Astrocyte (in vitro differentiated cells and primary cell): ENCODE results near the gene ECHS1. TPM values are rescaled to one million over a fixed set of nuclear protein-coding genes. Genes with fewer than 3 reads are reported as not detected.
A peak's percentile ranks its signal among the peaks of the same experiment; 100 is the strongest.

Experiments
- DNase-seq: peaks from one replicate; pipeline ENCODE4 v3.0.0-alpha.2; 2010; ENCODE audit warnings: low read depth
- FAIRE-seq: peaks from 2 replicates; lab custom pipeline; 2011; peaks lifted over from hg19 to GRCh38; lab: Jason Lieb, UNC
- H2AFZ ChIP-seq: 2 replicates; pipeline ENCODE4 v1.6.0; 2012; ENCODE audit warnings: low read depth, low read length, inconsistent platforms
- H3K27ac ChIP-seq: 2 replicates; pipeline ENCODE4 v1.5.1; 2011; ENCODE audit warnings: low read depth, low read length, inconsistent platforms
- H3K27me3 ChIP-seq: 2 replicates; pipeline ENCODE4 v1.6.0; 2011; ENCODE audit warnings: low read length, inconsistent platforms; ENCODE audit not compliant: insufficient read depth
- H3K36me3 ChIP-seq: 2 replicates; pipeline ENCODE4 v1.5.1; 2011; ENCODE audit warnings: low read length, inconsistent platforms; ENCODE audit not compliant: insufficient read depth
- H3K4me1 ChIP-seq: 2 replicates; pipeline ENCODE4 v1.5.1; 2011; ENCODE audit warnings: low read length, inconsistent platforms; ENCODE audit not compliant: insufficient read depth
- H3K4me2 ChIP-seq: 2 replicates; pipeline ENCODE4 v1.6.0; 2012; ENCODE audit warnings: low read length, inconsistent platforms
- H3K4me3 ChIP-seq: 2 replicates; pipeline ENCODE4 v1.5.1; 2011; ENCODE audit warnings: low read depth, mild to moderate bottlenecking, low read length, inconsistent platforms; ENCODE audit not compliant: insufficient read depth
- H3K79me2 ChIP-seq: 2 replicates; pipeline ENCODE4 v1.6.0; 2012; ENCODE audit warnings: mild to moderate bottlenecking, low read length, inconsistent platforms; ENCODE audit not compliant: insufficient read depth
- H3K9ac ChIP-seq: 2 replicates; pipeline ENCODE4 v1.6.0; 2012; ENCODE audit warnings: mild to moderate bottlenecking, low read length, inconsistent platforms
- H3K9me3 ChIP-seq: 2 replicates; pipeline ENCODE4 v1.5.1; 2012; ENCODE audit warnings: low read depth, mild to moderate bottlenecking, low read length, inconsistent platforms; ENCODE audit not compliant: insufficient read depth
- H4K20me1 ChIP-seq: 2 replicates; pipeline ENCODE4 v1.6.0; 2012; ENCODE audit warnings: low read length, inconsistent platforms; ENCODE audit not compliant: insufficient read depth
- H3K27ac Mint-ChIP-seq: one replicate; pipeline ENCODE4 v1.8.0; 2021; ENCODE audit warnings: mild to moderate bottlenecking, mixed read lengths; ENCODE audit not compliant: unreplicated experiment
- H3K27me3 Mint-ChIP-seq: one replicate; pipeline ENCODE4 v1.8.0; 2021; ENCODE audit warnings: low read depth, mixed read lengths; ENCODE audit not compliant: unreplicated experiment
- H3K36me3 Mint-ChIP-seq: one replicate; pipeline ENCODE4 v1.8.0; 2021; ENCODE audit warnings: low read depth, mixed read lengths; ENCODE audit not compliant: unreplicated experiment
- H3K4me1 Mint-ChIP-seq: one replicate; pipeline ENCODE4 v1.8.0; 2021; ENCODE audit warnings: low read depth, mixed read lengths; ENCODE audit not compliant: unreplicated experiment
- H3K4me3 Mint-ChIP-seq: one replicate; pipeline ENCODE4 v1.8.0; 2021; ENCODE audit warnings: mild to moderate bottlenecking, moderate library complexity, mixed read lengths; ENCODE audit not compliant: unreplicated experiment
- H3K9me3 Mint-ChIP-seq: one replicate; pipeline ENCODE4 v1.8.0; 2021; ENCODE audit warnings: mild to moderate bottlenecking, mixed read lengths; ENCODE audit not compliant: unreplicated experiment
- EZH2 ChIP-seq: IDR thresholded peaks from 2 replicates; pipeline ENCODE4 v1.6.1; 2012; ENCODE audit warnings: mild to moderate bottlenecking, low read length, inconsistent platforms; ENCODE audit not compliant: insufficient read depth
- total RNA-seq: library from RNA; stranded (reverse); gene quantifications from 2 replicates; pipeline ENCODE4 v1.2.1, GENCODE V29; 2021
- TF ChIP-seq, protein P1 (sequence below): IDR thresholded peaks from 2 replicates; pipeline ENCODE4 v1.5.1; 2011; ENCODE audit warnings: low read depth, mild to moderate bottlenecking, inconsistent platforms, low read length, moderate library complexity; ENCODE audit not compliant: insufficient read depth

The ECHS1 gene
- total RNA-seq, 1 donor from 2014 or later, result 90.9 TPM

GRCh38 chr10:133378251-133379096, 5.3 kb upstream of the ECHS1 start:
- no peaks in the 10 kb centered on the region for H4K20me1 ChIP-seq
- FAIRE-seq (no peak), DNase-seq (peak; percentile 18)
- peak overlapping the region; percentile 78 for H3K4me3 ChIP-seq
- no peaks in the 10 kb centered on the region for H3K27me3 ChIP-seq
- no peaks in the 10 kb centered on the region for H3K79me2 ChIP-seq
- H3K9me3 ChIP-seq, result no peaks in the 10 kb centered on the region
- no peak for TF ChIP-seq EZH2
- TF ChIP-seq, protein P1, sequence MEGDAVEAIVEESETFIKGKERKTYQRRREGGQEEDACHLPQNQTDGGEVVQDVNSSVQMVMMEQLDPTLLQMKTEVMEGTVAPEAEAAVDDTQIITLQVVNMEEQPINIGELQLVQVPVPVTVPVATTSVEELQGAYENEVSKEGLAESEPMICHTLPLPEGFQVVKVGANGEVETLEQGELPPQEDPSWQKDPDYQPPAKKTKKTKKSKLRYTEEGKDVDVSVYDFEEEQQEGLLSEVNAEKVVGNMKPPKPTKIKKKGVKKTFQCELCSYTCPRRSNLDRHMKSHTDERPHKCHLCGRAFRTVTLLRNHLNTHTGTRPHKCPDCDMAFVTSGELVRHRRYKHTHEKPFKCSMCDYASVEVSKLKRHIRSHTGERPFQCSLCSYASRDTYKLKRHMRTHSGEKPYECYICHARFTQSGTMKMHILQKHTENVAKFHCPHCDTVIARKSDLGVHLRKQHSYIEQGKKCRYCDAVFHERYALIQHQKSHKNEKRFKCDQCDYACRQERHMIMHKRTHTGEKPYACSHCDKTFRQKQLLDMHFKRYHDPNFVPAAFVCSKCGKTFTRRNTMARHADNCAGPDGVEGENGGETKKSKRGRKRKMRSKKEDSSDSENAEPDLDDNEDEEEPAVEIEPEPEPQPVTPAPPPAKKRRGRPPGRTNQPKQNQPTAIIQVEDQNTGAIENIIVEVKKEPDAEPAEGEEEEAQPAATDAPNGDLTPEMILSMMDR, result no peak
- Mint-ChIP-seq H3K4me1 (peaks cover 2% of the 10 kb centered on the region), H3K4me3 (peak overlapping the region; percentile 85), H3K36me3 (no peaks in the 10 kb centered on the region), H3K9me3 (peaks cover 2% of the 10 kb centered on the region), H3K27ac (no peak overlapping the region), H3K27me3 (peaks cover 14% of the 10 kb centered on the region)
- H3K36me3 ChIP-seq, result no peaks in the 10 kb centered on the region
- H3K27ac ChIP-seq, result no peak overlapping the region
- peak overlapping the region; percentile 96 for H2AFZ ChIP-seq
- H3K9ac ChIP-seq, result peak overlapping the region; percentile 68
- H3K4me1 ChIP-seq, result peaks cover 7% of the 10 kb centered on the region
- peak overlapping the region; percentile 99 for H3K4me2 ChIP-seq

GRCh38 chr10:133377818-133378250, 4.7 kb upstream of the ECHS1 start:
- peaks cover 2% of the 10 kb centered on the region for H3K9me3 Mint-ChIP-seq
- no peaks in the 10 kb centered on the region for H3K36me3 ChIP-seq
- no peaks in the 10 kb centered on the region for H4K20me1 ChIP-seq
- H3K4me3 Mint-ChIP-seq, result peak overlapping the region; percentile 85
- H3K27me3 ChIP-seq, result no peaks in the 10 kb centered on the region
- peak overlapping the region; percentile 68 for H3K9ac ChIP-seq
- H3K36me3 Mint-ChIP-seq, result no peaks in the 10 kb centered on the region
- no peaks in the 10 kb centered on the region for H3K79me2 ChIP-seq
- no peaks in the 10 kb centered on the region for H3K9me3 ChIP-seq
- H3K4me1 Mint-ChIP-seq, result peaks cover 2% of the 10 kb centered on the region
- peaks cover 7% of the 10 kb centered on the region for H3K4me1 ChIP-seq
- peaks cover 14% of the 10 kb centered on the region for H3K27me3 Mint-ChIP-seq
- peak overlapping the region; percentile 78 for H3K4me3 ChIP-seq
- TF ChIP-seq, protein P1, result no peak
- no peak for TF ChIP-seq EZH2
- H3K4me2 ChIP-seq, result peak overlapping the region; percentile 99
- peak overlapping the region; percentile 96 for H2AFZ ChIP-seq
- H3K27ac Mint-ChIP-seq, result no peak overlapping the region
- no peak for DNase-seq
- FAIRE-seq, result no peak
- no peak overlapping the region for H3K27ac ChIP-seq
